Astrocyte (in vitro differentiated cells and primary cell): ENCODE results near the gene TRRAP. TPM values are rescaled to one million over a fixed set of nuclear protein-coding genes. Genes with fewer than 3 reads are reported as not detected.

Experiments used
- DNase-seq: peaks from one replicate; pipeline ENCODE4 v3.0.0-alpha.2; 2010; ENCODE audit warnings: low read depth
- FAIRE-seq: peaks from 2 replicates; lab custom pipeline; 2011; peaks lifted over from hg19 to GRCh38; lab: Jason Lieb, UNC
- H2AFZ ChIP-seq: 2 replicates; pipeline ENCODE4 v1.6.0; 2012; ENCODE audit warnings: low read depth, low read length, inconsistent platforms
- H3K27ac ChIP-seq: 2 replicates; pipeline ENCODE4 v1.5.1; 2011; ENCODE audit warnings: low read depth, low read length, inconsistent platforms
- H3K27me3 ChIP-seq: 2 replicates; pipeline ENCODE4 v1.6.0; 2011; ENCODE audit warnings: low read length, inconsistent platforms; ENCODE audit not compliant: insufficient read depth
- H3K36me3 ChIP-seq: 2 replicates; pipeline ENCODE4 v1.5.1; 2011; ENCODE audit warnings: low read length, inconsistent platforms; ENCODE audit not compliant: insufficient read depth
- H3K4me1 ChIP-seq: 2 replicates; pipeline ENCODE4 v1.5.1; 2011; ENCODE audit warnings: low read length, inconsistent platforms; ENCODE audit not compliant: insufficient read depth
- H3K4me2 ChIP-seq: 2 replicates; pipeline ENCODE4 v1.6.0; 2012; ENCODE audit warnings: low read length, inconsistent platforms
- H3K4me3 ChIP-seq: 2 replicates; pipeline ENCODE4 v1.5.1; 2011; ENCODE audit warnings: low read depth, mild to moderate bottlenecking, low read length, inconsistent platforms; ENCODE audit not compliant: insufficient read depth
- H3K79me2 ChIP-seq: 2 replicates; pipeline ENCODE4 v1.6.0; 2012; ENCODE audit warnings: mild to moderate bottlenecking, low read length, inconsistent platforms; ENCODE audit not compliant: insufficient read depth
- H3K9ac ChIP-seq: 2 replicates; pipeline ENCODE4 v1.6.0; 2012; ENCODE audit warnings: mild to moderate bottlenecking, low read length, inconsistent platforms
- H3K9me3 ChIP-seq: 2 replicates; pipeline ENCODE4 v1.5.1; 2012; ENCODE audit warnings: low read depth, mild to moderate bottlenecking, low read length, inconsistent platforms; ENCODE audit not compliant: insufficient read depth
- H4K20me1 ChIP-seq: 2 replicates; pipeline ENCODE4 v1.6.0; 2012; ENCODE audit warnings: low read length, inconsistent platforms; ENCODE audit not compliant: insufficient read depth
- H3K27ac Mint-ChIP-seq: one replicate; pipeline ENCODE4 v1.8.0; 2021; ENCODE audit warnings: mild to moderate bottlenecking, mixed read lengths; ENCODE audit not compliant: unreplicated experiment
- H3K27me3 Mint-ChIP-seq: one replicate; pipeline ENCODE4 v1.8.0; 2021; ENCODE audit warnings: low read depth, mixed read lengths; ENCODE audit not compliant: unreplicated experiment
- H3K36me3 Mint-ChIP-seq: one replicate; pipeline ENCODE4 v1.8.0; 2021; ENCODE audit warnings: low read depth, mixed read lengths; ENCODE audit not compliant: unreplicated experiment
- H3K4me1 Mint-ChIP-seq: one replicate; pipeline ENCODE4 v1.8.0; 2021; ENCODE audit warnings: low read depth, mixed read lengths; ENCODE audit not compliant: unreplicated experiment
- H3K4me3 Mint-ChIP-seq: one replicate; pipeline ENCODE4 v1.8.0; 2021; ENCODE audit warnings: mild to moderate bottlenecking, moderate library complexity, mixed read lengths; ENCODE audit not compliant: unreplicated experiment
- H3K9me3 Mint-ChIP-seq: one replicate; pipeline ENCODE4 v1.8.0; 2021; ENCODE audit warnings: mild to moderate bottlenecking, mixed read lengths; ENCODE audit not compliant: unreplicated experiment
- CTCF ChIP-seq: IDR thresholded peaks from 2 replicates; pipeline ENCODE4 v1.5.1; 2011; ENCODE audit warnings: low read depth, mild to moderate bottlenecking, inconsistent platforms, low read length, moderate library complexity; ENCODE audit not compliant: insufficient read depth
- EZH2 ChIP-seq: IDR thresholded peaks from 2 replicates; pipeline ENCODE4 v1.6.1; 2012; ENCODE audit warnings: mild to moderate bottlenecking, low read length, inconsistent platforms; ENCODE audit not compliant: insufficient read depth
- total RNA-seq: library from RNA; stranded (reverse); gene quantifications from 2 replicates; pipeline ENCODE4 v1.2.1, GENCODE V29; 2021

Gene TRRAP
- total RNA-seq, 1 donor from 2014 or later: 33.5 TPM

- Histone ChIP-seq H3K4me1 (no peaks in the 10 kb centered on the region), H2AFZ (no peak overlapping the region), H3K27me3 (no peaks in the 10 kb centered on the region), H3K4me3 (no peak overlapping the region), H4K20me1 (peaks cover 6% of the 10 kb centered on the region), H3K36me3 (peaks cover 60% of the 10 kb centered on the region), H3K9me3 (no peaks in the 10 kb centered on the region), H3K9ac (no peak overlapping the region), H3K4me2 (no peak overlapping the region), H3K79me2 (no peaks in the 10 kb centered on the region), H3K27ac (no peak overlapping the region)
- TF ChIP-seq CTCF (no peak), EZH2 (no peak)
- Mint-ChIP-seq H3K9me3 (no peaks in the 10 kb centered on the region), H3K4me3 (no peak overlapping the region), H3K27me3 (no peaks in the 10 kb centered on the region), H3K27ac (no peak overlapping the region), H3K4me1 (no peaks in the 10 kb centered on the region), H3K36me3 (peaks cover 31% of the 10 kb centered on the region)
- FAIRE-seq (no peak), DNase-seq (no peak)
Observed at GRCh38 chr7:98993024-98993897, 114.9 kb downstream of the TRRAP start.

GRCh38 chr7:98994046-98994944 lies 116.0 kb downstream of the TRRAP start:
- no peak overlapping the region for H3K4me2 ChIP-seq
- H3K9me3 Mint-ChIP-seq: no peaks in the 10 kb centered on the region
- peaks cover 56% of the 10 kb centered on the region for H3K36me3 ChIP-seq
- H3K4me3 Mint-ChIP-seq: no peak overlapping the region
- TF ChIP-seq EZH2 (no peak), CTCF (no peak)
- no peaks in the 10 kb centered on the region for H3K79me2 ChIP-seq
- peaks cover 28% of the 10 kb centered on the region for H3K36me3 Mint-ChIP-seq
- H3K4me1 ChIP-seq: no peaks in the 10 kb centered on the region
- H3K27me3 ChIP-seq: no peaks in the 10 kb centered on the region
- no peaks in the 10 kb centered on the region for H3K27me3 Mint-ChIP-seq
- H3K27ac Mint-ChIP-seq: no peak overlapping the region
- no peak overlapping the region for H3K9ac ChIP-seq
- DNase-seq (no peak), FAIRE-seq (no peak)
- no peak overlapping the region for H2AFZ ChIP-seq
- H3K9me3 ChIP-seq: no peaks in the 10 kb centered on the region
- H3K4me1 Mint-ChIP-seq: no peaks in the 10 kb centered on the region
- H3K4me3 ChIP-seq: no peak overlapping the region
- no peak overlapping the region for H3K27ac ChIP-seq
- H4K20me1 ChIP-seq: peaks cover 6% of the 10 kb centered on the region
